K562 (cell line): ENCODE data around the gene GOLPH3. TPM values are rescaled to one million over a fixed set of nuclear protein-coding genes. Genes with fewer than 3 reads are reported as not detected.
A peak's percentile ranks its signal among the peaks of the same experiment; 100 is the strongest.

Experiments
- FOXJ3 ChIP-seq: sonication (generic); formaldehyde crosslinking; IDR thresholded peaks from 2 replicates; pipeline ENCODE4 v1.4.0; 2020; ENCODE audit warnings: mild to moderate bottlenecking, missing genetic modification reagents
- HMBOX1 ChIP-seq: sonication (generic); IDR thresholded peaks from 2 replicates; pipeline ENCODE4 v1.6.1; 2016
- ILK ChIP-seq: fragments of 450-650 bp; IDR thresholded peaks from 2 replicates; pipeline ENCODE4 v1.6.1; 2016; ENCODE audit warnings: missing genetic modification characterization, low read depth, mild to moderate bottlenecking, missing compliant biosample characterization, moderate library complexity, borderline replicate concordance
- MAFK ChIP-seq: IDR thresholded peaks from 2 replicates; pipeline ENCODE4 v1.6.1; 2011; ENCODE audit warnings: low read length, improper control_type of control experiment
- MYC ChIP-seq, 2 experiments: fragments of 250-450 bp in 1 of 2; sonication (Bioruptor Pico) in 1 of 2; IDR thresholded peaks; 2 replicates each; pipeline versions ENCODE4 v1.5.1 to v1.6.1; 2012 to 2021; ENCODE audit warnings: low read depth in 2 of 2, borderline replicate concordance in 1 of 2, improper control_type of control experiment in 1 of 2, low read length in 1 of 2, mild to moderate bottlenecking in 1 of 2, moderate library complexity in 1 of 2
- NBN ChIP-seq: fragments of 450-650 bp; IDR thresholded peaks from 2 replicates; pipeline ENCODE4 v1.6.1; 2016; ENCODE audit warnings: low read depth, mild to moderate bottlenecking
- PHTF2 ChIP-seq: fragments of 250-450 bp; sonication (Bioruptor Pico); IDR thresholded peaks from 2 replicates; pipeline ENCODE4 v1.5.0; 2021; ENCODE audit warnings: mild to moderate bottlenecking
- RB1 ChIP-seq: fragments of 450-650 bp; IDR thresholded peaks from 2 replicates; pipeline ENCODE4 v1.6.1; 2017; ENCODE audit warnings: low read depth, mild to moderate bottlenecking
- ZNF280B ChIP-seq: fragments of 250-450 bp; sonication (Bioruptor Pico); IDR thresholded peaks from 2 replicates; pipeline ENCODE4 v1.5.1; 2021; ENCODE audit warnings: mild to moderate bottlenecking
- ZNF354B ChIP-seq: fragments of 250-450 bp; sonication (Bioruptor Pico); IDR thresholded peaks from 2 replicates; pipeline ENCODE4 v1.4.0; 2020
- ZNF407 ChIP-seq: fragments of 450-650 bp; IDR thresholded peaks from 2 replicates; pipeline ENCODE4 v1.6.1; 2016; ENCODE audit warnings: low read depth
- ZNF507 ChIP-seq: conservative IDR thresholded peaks from 2 replicates; pipeline ENCODE4 v1.6.1; 2017; ENCODE audit warnings: missing genetic modification characterization, missing compliant biosample characterization
- ZNF511 ChIP-seq: sonication (generic); formaldehyde crosslinking; IDR thresholded peaks from 2 replicates; pipeline ENCODE4 v1.8.0; 2022; ENCODE audit warnings: mild to moderate bottlenecking, missing genetic modification reagents
- ZNF655 ChIP-seq: fragments of 250-450 bp; sonication (Bioruptor Pico); IDR thresholded peaks from 2 replicates; pipeline ENCODE4 v1.5.0; 2021
- polyA plus RNA-seq, 8 experiments: library from polyadenylated mRNA; depleted of rRNA in 4 of 8; stranded (reverse) in 5 of 8; unstranded in 3 of 8; fragments of >200 nt; fragmentation: Nextera tagmentation in 2 of 8; fragmentation: Illumina TruSeq in 1 of 8; extraction: Ambion mirVana in 2 of 8; extraction: Trizol in 1 of 8; gene quantifications; 2 replicates each; pipeline versions ENCODE4 v1.2.1 to v1.2.3, GENCODE V29; 2011 to 2014; ENCODE audit warnings: inconsistent platforms in 1 of 8, missing spikeins in 1 of 8
- total RNA-seq, 7 experiments: library from RNA; depleted of rRNA in 6 of 7; stranded (reverse); fragments of >200 nt in 6 of 7; fragmentation: Illumina TruSeq in 2 of 7; extraction: Trizol in 2 of 7; gene quantifications; 2 replicates each; pipeline versions ENCODE4 v1.2.1 to v1.2.3, GENCODE V29; 2011 to 2021; ENCODE audit warnings: low replicate concordance in 1 of 7

The GOLPH3 gene
- total and polyA plus RNA-seq, 9 of the 15 experiments (the other 6 are each of a cell fraction or from before 2014, with no cell fraction given), result 18.8 to 94.6 (median 55.1) TPM

- TF ChIP-seq PHTF2 (CRISPR knock-in tag) (no peak), RB1 (peak; percentile 74), MYC (IDR thresholded peaks at IDR 0.05; ENCODE audit: low read depth, low read length) (peak; percentile 48; the same call in 1 of the 2 replicates), MYC (CRISPR knock-in tag; IDR thresholded peaks at IDR 0.05; ENCODE audit: borderline replicate concordance, low read depth) (peak; percentile 65; the same call in 1 of the 2 replicates), HMBOX1 (no peak), ZNF354B (CRISPR knock-in tag) (no peak), ZNF280B (no peak), ZNF507 (tag) (no peak), FOXJ3 (CRISPR knock-in tag) (no peak), ZNF407 (peak; percentile 49; the same call in 1 of the 2 replicates), MAFK (no peak), ZNF655 (CRISPR knock-in tag) (no peak), ZNF511 (CRISPR knock-in tag) (no peak; the same call in none of the 2 replicates), ILK (tag) (no peak), NBN (peak; percentile 79; the same call in 1 of the 2 replicates)
Observed at GRCh38 chr5:32174011-32174870, at the start of gene GOLPH3 (continued).
